HepG2 (cell line): ENCODE results near the gene TMEM86B. TPM values are rescaled to one million over a fixed set of nuclear protein-coding genes. Genes with fewer than 3 reads are reported as not detected.

ENCODE experiments used
- AGO2 ChIP-seq: fragments of 200-400 bp; formaldehyde crosslinking; optimal IDR thresholded peaks from 2 replicates; pipeline ENCODE3; 2017; ENCODE audit warnings: mild to moderate bottlenecking, low read depth, low read length, moderate library complexity
- CBX5 ChIP-seq: sonication (generic); formaldehyde crosslinking; IDR thresholded peaks from 2 replicates; pipeline ENCODE4 v1.4.0; 2020; ENCODE audit warnings: missing genetic modification reagents, borderline replicate concordance
- CHD4 ChIP-seq: fragments of 200-600 bp; sonication (generic); IDR thresholded peaks from 2 replicates; pipeline ENCODE4 v1.7.0; 2017; ENCODE audit warnings: mild to moderate bottlenecking, low read length, borderline replicate concordance
- DR1 ChIP-seq: sonication (generic); formaldehyde crosslinking; IDR thresholded peaks from 2 replicates; pipeline ENCODE4 v1.8.0; 2021; ENCODE audit warnings: mild to moderate bottlenecking, missing genetic modification reagents, inconsistent platforms
- FOXK1 ChIP-seq: sonication (generic); formaldehyde crosslinking; IDR thresholded peaks from 2 replicates; pipeline ENCODE4 v1.4.0; 2020; ENCODE audit warnings: low read depth, missing genetic modification reagents, borderline replicate concordance
- IKZF1 ChIP-seq: fragments of 450-650 bp; IDR thresholded peaks from 2 replicates; pipeline ENCODE4 v1.7.1; 2016
- KDM5A ChIP-seq: fragments of 200-600 bp; sonication (generic); IDR thresholded peaks from 2 replicates; pipeline ENCODE4 v1.7.0; 2018; ENCODE audit warnings: antibody characterized with exemption, mild to moderate bottlenecking, low read length, borderline replicate concordance
- MATR3 ChIP-seq: sonication (generic); formaldehyde crosslinking; IDR thresholded peaks from 2 replicates; pipeline ENCODE4 v1.4.0; 2020; ENCODE audit warnings: missing genetic modification reagents
- MTF1 ChIP-seq: sonication (generic); formaldehyde crosslinking; IDR thresholded peaks from 2 replicates; pipeline ENCODE4 v1.5.0; 2020; ENCODE audit warnings: missing genetic modification reagents
- NPAS2 ChIP-seq: sonication (generic); formaldehyde crosslinking; IDR thresholded peaks from 2 replicates; pipeline ENCODE4 v1.8.0; 2022; ENCODE audit warnings: mild to moderate bottlenecking, missing genetic modification reagents, borderline replicate concordance
- PHF20 ChIP-seq: sonication (generic); formaldehyde crosslinking; IDR thresholded peaks from 2 replicates; pipeline ENCODE4 v1.5.0; 2020; ENCODE audit warnings: mild to moderate bottlenecking, missing genetic modification reagents
- POLR2A ChIP-seq, 2 experiments: IDR thresholded peaks; 2 replicates each; pipeline ENCODE4 v1.6.1; 2011; ENCODE audit warnings: low read depth in 2 of 2, low read length in 2 of 2, mild to moderate bottlenecking in 1 of 2, moderate library complexity in 1 of 2; ENCODE audit not compliant: insufficient read depth in 1 of 2
- RELA ChIP-seq: sonication (generic); formaldehyde crosslinking; IDR thresholded peaks from 2 replicates; pipeline ENCODE4 v1.4.0; 2020; ENCODE audit warnings: missing genetic modification reagents
- SP1 ChIP-seq, 2 experiments: fragments of 450-650 bp in 1 of 2; sonication (generic) in 1 of 2; formaldehyde crosslinking in 1 of 2; IDR thresholded peaks; 2 replicates each; pipeline versions ENCODE4 v1.4.0 to v1.6.1; 2016 to 2020; ENCODE audit warnings: missing genetic modification reagents in 1 of 2
- TBL1XR1 ChIP-seq: fragments of 150-350 bp; IDR thresholded peaks from 2 replicates; pipeline ENCODE4 v1.6.1; 2014; ENCODE audit warnings: borderline replicate concordance, low read length; ENCODE audit not compliant: partially characterized antibody
- YEATS2 ChIP-seq: sonication (generic); formaldehyde crosslinking; IDR thresholded peaks from 2 replicates; pipeline ENCODE4 v1.4.0; 2020; ENCODE audit warnings: missing genetic modification reagents, borderline replicate concordance
- ZC3H4 ChIP-seq: sonication (generic); formaldehyde crosslinking; IDR thresholded peaks from 2 replicates; pipeline ENCODE4 v1.4.0; 2020; ENCODE audit warnings: missing genetic modification reagents, borderline replicate concordance
- ZFP37 ChIP-seq: sonication (generic); formaldehyde crosslinking; IDR thresholded peaks from 2 replicates; pipeline ENCODE4 v1.4.0; 2020; ENCODE audit warnings: missing genetic modification reagents, borderline replicate concordance
- ZNF577 ChIP-seq: sonication (generic); formaldehyde crosslinking; IDR thresholded peaks from 2 replicates; pipeline ENCODE4 v1.4.0; 2020; ENCODE audit warnings: mild to moderate bottlenecking, low read depth, missing genetic modification reagents, borderline replicate concordance
- ZNF598 ChIP-seq: sonication (generic); formaldehyde crosslinking; IDR thresholded peaks from 2 replicates; pipeline ENCODE4 v1.5.1; 2020; ENCODE audit warnings: mild to moderate bottlenecking, missing genetic modification reagents, borderline replicate concordance
- ZNF724P ChIP-seq: sonication (generic); formaldehyde crosslinking; IDR thresholded peaks from 2 replicates; pipeline ENCODE4 v1.8.0; 2022; ENCODE audit warnings: missing genetic modification reagents, borderline replicate concordance
- polyA plus RNA-seq, 8 experiments: library from polyadenylated mRNA; depleted of rRNA in 3 of 8; stranded (reverse) in 7 of 8; unstranded in 1 of 8; fragments of >200 nt; fragmentation: Illumina TruSeq in 4 of 8; extraction: Trizol in 4 of 8; gene quantifications; 2 replicates each; pipeline versions ENCODE4 v1.2.1 to v1.2.3, GENCODE V29; 2011 to 2016; ENCODE audit warnings: low read depth in 4 of 8, missing spikeins in 1 of 8, mixed read lengths in 1 of 8; ENCODE audit not compliant: insufficient read depth in 1 of 8
- total RNA-seq, 5 experiments: library from RNA; depleted of rRNA; stranded (reverse); fragments of >200 nt; fragmentation: Illumina TruSeq; extraction: Trizol; gene quantifications; 2 replicates each; pipeline ENCODE4 v1.2.3, GENCODE V29; 2016; ENCODE audit warnings: low read depth in 1 of 5
- TF ChIP-seq, protein P1 (sequence below): sonication (generic); formaldehyde crosslinking; IDR thresholded peaks from 2 replicates; pipeline ENCODE4 v1.4.0; 2020; ENCODE audit warnings: mild to moderate bottlenecking, low read depth, missing genetic modification reagents
- TF ChIP-seq, protein P2 (sequence below): conservative IDR thresholded peaks from 2 replicates; pipeline ENCODE4 v1.6.1; 2018; ENCODE audit warnings: missing genetic modification reagents
- TF ChIP-seq, protein P3 (sequence below): sonication (generic); formaldehyde crosslinking; IDR thresholded peaks from 2 replicates; pipeline ENCODE4 v1.5.0; 2020; ENCODE audit warnings: missing genetic modification reagents
- TF ChIP-seq, protein P4 (sequence below): sonication (generic); formaldehyde crosslinking; IDR thresholded peaks from 2 replicates; pipeline ENCODE4 v1.5.1; 2020; ENCODE audit warnings: missing genetic modification reagents, mild to moderate bottlenecking, borderline replicate concordance

TMEM86B gene
- total and polyA plus RNA-seq, 2 of the 13 experiments (the other 11 are each of a cell fraction or from before 2014, with no cell fraction given): 7.7 to 9.6 TPM

DNA sequence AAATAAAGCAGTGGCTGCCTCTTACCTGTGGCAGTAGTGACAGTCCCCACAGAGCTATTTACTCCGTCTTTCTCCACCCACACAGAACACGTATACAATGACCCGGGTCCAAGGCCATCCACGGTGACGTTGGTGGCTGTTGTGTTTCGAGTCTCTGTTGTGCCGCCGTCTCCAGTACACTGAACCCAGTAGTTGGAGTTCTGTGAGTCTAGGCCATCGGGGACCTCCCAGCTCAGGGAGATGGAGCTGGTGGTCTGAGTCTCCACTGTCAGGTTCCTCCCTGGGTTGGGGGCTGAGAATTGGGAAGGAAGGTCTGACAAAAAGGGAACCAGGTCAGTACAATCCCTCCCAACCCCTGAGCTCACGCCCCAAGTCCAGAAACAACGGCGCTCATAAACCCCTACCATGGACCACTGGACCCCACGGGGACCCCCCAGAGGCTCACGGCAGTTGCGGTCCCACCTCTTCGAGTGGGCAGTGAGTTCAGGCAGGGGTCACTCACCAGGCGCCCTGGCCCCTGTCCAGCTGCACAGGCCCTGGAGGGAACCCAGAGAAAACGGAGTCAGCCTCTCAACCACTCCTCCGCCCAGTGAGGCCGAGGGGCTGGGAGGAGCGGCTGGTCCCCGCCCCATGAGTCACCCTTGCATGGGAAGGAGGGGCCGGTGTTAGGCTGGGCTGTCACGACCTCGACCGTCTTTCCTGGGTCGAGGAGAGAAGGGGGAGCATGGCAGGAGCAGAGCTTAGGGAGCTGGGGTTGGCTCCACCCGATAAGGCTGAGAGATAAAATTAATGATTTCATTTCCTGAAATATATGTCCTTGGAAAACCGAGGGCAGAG is 21.7 kb downstream of the TMEM86B start (continued):
- no peak for TF ChIP-seq PHF20 (CRISPR knock-in tag)
- no peak for TF ChIP-seq SP1 (IDR thresholded peaks at IDR 0.05)
- peak; percentile 74 for TF ChIP-seq SP1 (CRISPR knock-in tag; IDR thresholded peaks at IDR 0.05)
- TF ChIP-seq, protein P1, sequence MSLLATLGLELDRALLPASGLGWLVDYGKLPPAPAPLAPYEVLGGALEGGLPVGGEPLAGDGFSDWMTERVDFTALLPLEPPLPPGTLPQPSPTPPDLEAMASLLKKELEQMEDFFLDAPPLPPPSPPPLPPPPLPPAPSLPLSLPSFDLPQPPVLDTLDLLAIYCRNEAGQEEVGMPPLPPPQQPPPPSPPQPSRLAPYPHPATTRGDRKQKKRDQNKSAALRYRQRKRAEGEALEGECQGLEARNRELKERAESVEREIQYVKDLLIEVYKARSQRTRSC (CRISPR knock-in tag): no peak
- TF ChIP-seq, protein P2, sequence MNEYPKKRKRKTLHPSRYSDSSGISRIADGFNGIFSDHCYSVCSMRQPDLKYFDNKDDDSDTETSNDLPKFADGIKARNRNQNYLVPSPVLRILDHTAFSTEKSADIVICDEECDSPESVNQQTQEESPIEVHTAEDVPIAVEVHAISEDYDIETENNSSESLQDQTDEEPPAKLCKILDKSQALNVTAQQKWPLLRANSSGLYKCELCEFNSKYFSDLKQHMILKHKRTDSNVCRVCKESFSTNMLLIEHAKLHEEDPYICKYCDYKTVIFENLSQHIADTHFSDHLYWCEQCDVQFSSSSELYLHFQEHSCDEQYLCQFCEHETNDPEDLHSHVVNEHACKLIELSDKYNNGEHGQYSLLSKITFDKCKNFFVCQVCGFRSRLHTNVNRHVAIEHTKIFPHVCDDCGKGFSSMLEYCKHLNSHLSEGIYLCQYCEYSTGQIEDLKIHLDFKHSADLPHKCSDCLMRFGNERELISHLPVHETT (CRISPR knock-in tag): no peak; the same call in 1 of the 2 replicates
- TF ChIP-seq POLR2A (IDR thresholded peaks at IDR 0.05; ENCODE audit: insufficient read depth in 1 of 2, low read depth in 2 of 2, low read length in 2 of 2): peak; percentile 71 to 79
- TF ChIP-seq FOXK1 (CRISPR knock-in tag): peak; percentile 79; the same call in 1 of the 2 replicates
- TF ChIP-seq, protein P3, sequence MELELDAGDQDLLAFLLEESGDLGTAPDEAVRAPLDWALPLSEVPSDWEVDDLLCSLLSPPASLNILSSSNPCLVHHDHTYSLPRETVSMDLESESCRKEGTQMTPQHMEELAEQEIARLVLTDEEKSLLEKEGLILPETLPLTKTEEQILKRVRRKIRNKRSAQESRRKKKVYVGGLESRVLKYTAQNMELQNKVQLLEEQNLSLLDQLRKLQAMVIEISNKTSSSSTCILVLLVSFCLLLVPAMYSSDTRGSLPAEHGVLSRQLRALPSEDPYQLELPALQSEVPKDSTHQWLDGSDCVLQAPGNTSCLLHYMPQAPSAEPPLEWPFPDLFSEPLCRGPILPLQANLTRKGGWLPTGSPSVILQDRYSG: 0 out of 2 replicates have a peak, but pooled peaks have one; percentile 17
- TF ChIP-seq TBL1XR1: peak; percentile 71
- TF ChIP-seq MATR3 (CRISPR knock-in tag): no peak
- no peak; the same call in 1 of the 2 replicates for TF ChIP-seq CBX5 (CRISPR knock-in tag)
- no peak for TF ChIP-seq MTF1
- TF ChIP-seq IKZF1: no peak
- TF ChIP-seq ZC3H4: no peak
- TF ChIP-seq KDM5A: peak; percentile 50; the same call in 1 of the 2 replicates
- 0 out of 2 replicates have a peak, but pooled peaks have one; percentile 9 for TF ChIP-seq ZFP37 (CRISPR knock-in tag)
- TF ChIP-seq ZNF598 (CRISPR knock-in tag): peak; percentile 75; the same call in 1 of the 2 replicates
- no peak for TF ChIP-seq RELA (CRISPR knock-in tag)
- TF ChIP-seq ZNF577 (CRISPR knock-in tag): no peak
- TF ChIP-seq CHD4: peak; percentile 89; the same call in 1 of the 2 replicates
- TF ChIP-seq NPAS2 (CRISPR knock-in tag): no peak
- TF ChIP-seq, protein P4, sequence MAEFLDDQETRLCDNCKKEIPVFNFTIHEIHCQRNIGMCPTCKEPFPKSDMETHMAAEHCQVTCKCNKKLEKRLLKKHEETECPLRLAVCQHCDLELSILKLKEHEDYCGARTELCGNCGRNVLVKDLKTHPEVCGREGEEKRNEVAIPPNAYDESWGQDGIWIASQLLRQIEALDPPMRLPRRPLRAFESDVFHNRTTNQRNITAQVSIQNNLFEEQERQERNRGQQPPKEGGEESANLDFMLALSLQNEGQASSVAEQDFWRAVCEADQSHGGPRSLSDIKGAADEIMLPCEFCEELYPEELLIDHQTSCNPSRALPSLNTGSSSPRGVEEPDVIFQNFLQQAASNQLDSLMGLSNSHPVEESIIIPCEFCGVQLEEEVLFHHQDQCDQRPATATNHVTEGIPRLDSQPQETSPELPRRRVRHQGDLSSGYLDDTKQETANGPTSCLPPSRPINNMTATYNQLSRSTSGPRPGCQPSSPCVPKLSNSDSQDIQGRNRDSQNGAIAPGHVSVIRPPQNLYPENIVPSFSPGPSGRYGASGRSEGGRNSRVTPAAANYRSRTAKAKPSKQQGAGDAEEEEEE (CRISPR knock-in tag): no peak
- TF ChIP-seq AGO2: peak; percentile 73
- peak; percentile 82; the same call in 1 of the 2 replicates for TF ChIP-seq YEATS2
- peak; percentile 26; the same call in 1 of the 2 replicates for TF ChIP-seq ZNF724P
- TF ChIP-seq DR1 (CRISPR knock-in tag): no peak; the same call in 1 of the 2 replicates
